IPS-18a (cell line): ENCODE results near the gene MMP1.

Source experiments
- H3K27ac ChIP-seq: one replicate; pipeline ENCODE4 v1.5.1; 2013; ENCODE audit warnings: low read length
- H3K27me3 ChIP-seq: one replicate; pipeline ENCODE4 v1.6.1; 2013; ENCODE audit warnings: mild to moderate bottlenecking, low read length; ENCODE audit not compliant: control insufficient read depth, insufficient read depth
- H3K36me3 ChIP-seq: one replicate; pipeline ENCODE4 v1.6.1; 2013; ENCODE audit warnings: low read depth, low read length; ENCODE audit not compliant: control insufficient read depth
- H3K4me1 ChIP-seq: one replicate; pipeline ENCODE4 v1.6.1; 2013; ENCODE audit warnings: low read depth, low read length; ENCODE audit not compliant: control insufficient read depth
- H3K4me3 ChIP-seq: one replicate; pipeline ENCODE4 v1.5.1; 2013; ENCODE audit warnings: low read length
- H3K9ac ChIP-seq: one replicate; pipeline ENCODE4 v1.6.1; 2013; ENCODE audit warnings: mild to moderate bottlenecking, low read length, moderate library complexity
- H3K9me3 ChIP-seq: one replicate; pipeline ENCODE4 v1.6.1; 2013; ENCODE audit warnings: low read depth, low read length; ENCODE audit not compliant: control insufficient read depth

MMP1 gene

GRCh38 chr11:102781676-102782075 is 16.3 kb downstream of the MMP1 start:
- Histone ChIP-seq H3K9me3 (no peaks in the 10 kb centered on the region), H3K9ac (no peak overlapping the region), H3K27ac (no peak overlapping the region), H3K4me3 (no peak overlapping the region), H3K27me3 (no peaks in the 10 kb centered on the region), H3K4me1 (peaks cover 21% of the 10 kb centered on the region), H3K36me3 (no peaks in the 10 kb centered on the region)

GRCh38 chr11:102780491-102780918 is 17.5 kb downstream of the MMP1 start, which contains the start of gene MMP10:
TSS of gene MMP10 (minus strand) at chr11:102780628. CDS start at chr11:102780591, 37 bp downstream.
- Histone ChIP-seq H3K9me3 (no peaks in the 10 kb centered on the region), H3K27ac (peak within 1 kb of the TSS; percentile 38), H3K4me3 (no peak within 1 kb of the TSS), H3K27me3 (no peaks in the 10 kb centered on the region), H3K4me1 (peaks cover 21% of the 10 kb centered on the region), H3K9ac (peak within 1 kb of the TSS; percentile 37), H3K36me3 (no peaks in the 10 kb centered on the region)

GRCh38 chr11:102776454-102776853 is 21.5 kb downstream of the MMP1 start:
- no peaks in the 10 kb centered on the region for H3K36me3 ChIP-seq
- peaks cover 21% of the 10 kb centered on the region for H3K4me1 ChIP-seq
- H3K4me3 ChIP-seq = no peak overlapping the region
- no peak overlapping the region for H3K27ac ChIP-seq
- no peaks in the 10 kb centered on the region for H3K9me3 ChIP-seq
- no peak overlapping the region for H3K9ac ChIP-seq
- no peaks in the 10 kb centered on the region for H3K27me3 ChIP-seq

GRCh38 chr11:102773386-102773785 is 24.6 kb downstream of the MMP1 start:
- Histone ChIP-seq H3K9me3 (no peaks in the 10 kb centered on the region), H3K36me3 (no peaks in the 10 kb centered on the region), H3K9ac (no peak overlapping the region), H3K4me3 (no peak overlapping the region), H3K27me3 (no peaks in the 10 kb centered on the region), H3K27ac (no peak overlapping the region), H3K4me1 (peaks cover 3% of the 10 kb centered on the region)

- Histone ChIP-seq H3K27me3 (no peaks in the 10 kb centered on the region), H3K36me3 (no peaks in the 10 kb centered on the region), H3K9me3 (no peaks in the 10 kb centered on the region), H3K9ac (no peak overlapping the region), H3K27ac (no peak overlapping the region), H3K4me1 (peaks cover 3% of the 10 kb centered on the region), H3K4me3 (no peak overlapping the region)
Measured at GRCh38 chr11:102771351-102771750, 26.6 kb downstream of the MMP1 start.

- peaks cover 3% of the 10 kb centered on the region for H3K4me1 ChIP-seq
- H3K36me3 ChIP-seq = no peaks in the 10 kb centered on the region
- H3K9ac ChIP-seq = no peak overlapping the region
- H3K27me3 ChIP-seq = no peaks in the 10 kb centered on the region
- no peak overlapping the region for H3K27ac ChIP-seq
- no peak overlapping the region for H3K4me3 ChIP-seq
- no peaks in the 10 kb centered on the region for H3K9me3 ChIP-seq
Measured at GRCh38 chr11:102770191-102770590, 27.8 kb downstream of the MMP1 start.

- Histone ChIP-seq H3K4me1 (peaks cover 3% of the 10 kb centered on the region), H3K27me3 (no peaks in the 10 kb centered on the region), H3K9ac (no peak overlapping the region), H3K36me3 (no peaks in the 10 kb centered on the region), H3K27ac (no peak overlapping the region), H3K9me3 (no peaks in the 10 kb centered on the region), H3K4me3 (no peak overlapping the region)
Measured at GRCh38 chr11:102767800-102768199, 30.2 kb downstream of the MMP1 start.

- no peak overlapping the region for H3K4me3 ChIP-seq
- H3K27me3 ChIP-seq = no peaks in the 10 kb centered on the region
- peaks cover 6% of the 10 kb centered on the region for H3K4me1 ChIP-seq
- no peak overlapping the region for H3K9ac ChIP-seq
- no peak overlapping the region for H3K27ac ChIP-seq
- no peaks in the 10 kb centered on the region for H3K9me3 ChIP-seq
- H3K36me3 ChIP-seq = no peaks in the 10 kb centered on the region
Measured at GRCh38 chr11:102763440-102763839, 34.5 kb downstream of the MMP1 start.

GRCh38 chr11:102762361-102762767 is 35.6 kb downstream of the MMP1 start:
- Histone ChIP-seq H3K36me3 (no peaks in the 10 kb centered on the region), H3K4me1 (peaks cover 6% of the 10 kb centered on the region), H3K27me3 (no peaks in the 10 kb centered on the region), H3K9ac (no peak overlapping the region), H3K4me3 (no peak overlapping the region), H3K9me3 (no peaks in the 10 kb centered on the region), H3K27ac (no peak overlapping the region)

- H3K27me3 ChIP-seq = no peaks in the 10 kb centered on the region
- no peaks in the 10 kb centered on the region for H3K9me3 ChIP-seq
- H3K27ac ChIP-seq = no peak overlapping the region
- no peak overlapping the region for H3K9ac ChIP-seq
- H3K4me1 ChIP-seq = peaks cover 6% of the 10 kb centered on the region
- no peaks in the 10 kb centered on the region for H3K36me3 ChIP-seq
- no peak overlapping the region for H3K4me3 ChIP-seq
Measured at GRCh38 chr11:102761646-102762238, 36.2 kb downstream of the MMP1 start.

- H3K27me3 ChIP-seq = no peaks in the 10 kb centered on the region
- H3K36me3 ChIP-seq = no peaks in the 10 kb centered on the region
- H3K4me1 ChIP-seq = peaks cover 6% of the 10 kb centered on the region
- no peak overlapping the region for H3K27ac ChIP-seq
- H3K9ac ChIP-seq = no peak overlapping the region
- no peaks in the 10 kb centered on the region for H3K9me3 ChIP-seq
- no peak overlapping the region for H3K4me3 ChIP-seq
Measured at GRCh38 chr11:102760344-102761035, 37.5 kb downstream of the MMP1 start.
